HEK293T (cell line): Measurements from ENCODE around the gene TMEM91.
"Not testable (repeated sequence)": the region's sequence is repeated elsewhere in the genome, so short reads cannot be mapped to it uniquely, and the experiment has no call there.

ENCODE experiments used
- HDGF ChIP-seq: fragments of 450-650 bp; IDR thresholded peaks from 2 replicates; pipeline ENCODE4 v1.6.1; 2017; ENCODE audit warnings: antibody characterized with exemption, borderline replicate concordance
- PKNOX1 ChIP-seq: fragments of 450-650 bp; IDR thresholded peaks from 2 replicates; pipeline ENCODE4 v1.6.1; 2016
- SP1 ChIP-seq: fragments of 450-650 bp; IDR thresholded peaks from 2 replicates; pipeline ENCODE4 v1.6.1; 2017
- SUZ12 ChIP-seq: fragments of 450-650 bp; IDR thresholded peaks from 2 replicates; pipeline ENCODE4 v1.6.1; 2016; ENCODE audit warnings: mild to moderate bottlenecking

DNA sequence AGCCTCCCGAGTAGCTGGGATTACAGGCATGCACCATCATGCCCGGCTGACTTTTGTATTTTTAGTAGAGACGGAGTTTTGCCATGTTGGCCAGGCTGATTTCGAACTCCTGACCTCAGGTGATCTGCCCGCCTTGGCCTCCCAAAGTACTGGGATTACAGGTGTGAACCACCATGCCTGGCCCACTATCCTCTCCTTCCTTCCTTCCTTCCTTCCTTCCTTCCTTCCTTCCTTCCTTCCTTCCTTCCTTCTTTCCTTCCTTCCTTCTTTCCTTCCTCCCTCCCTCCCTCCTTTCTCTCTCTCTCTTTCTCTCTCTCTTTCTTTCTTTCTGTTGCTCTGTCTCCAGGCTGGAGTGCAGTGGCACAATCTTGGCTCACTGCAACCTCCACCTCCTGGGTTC is 5.2 kb upstream of the TMEM91 start:
- TF ChIP-seq SP1, SUZ12, HDGF, PKNOX1: not testable (repeated sequence)
